ENCODE measurements around the gene C10orf62.

C10orf62 gene, protein sequence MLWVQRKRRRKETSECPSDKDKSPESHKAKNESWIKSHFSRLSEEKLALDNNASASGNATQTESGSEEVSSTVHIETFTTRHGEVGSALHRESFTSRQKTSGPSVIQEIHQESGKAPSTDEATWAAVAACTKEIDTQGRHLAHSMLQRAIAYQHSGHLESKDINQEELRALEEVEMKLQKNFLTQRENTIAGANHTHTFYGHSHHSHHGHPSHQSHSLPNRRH

DNA sequence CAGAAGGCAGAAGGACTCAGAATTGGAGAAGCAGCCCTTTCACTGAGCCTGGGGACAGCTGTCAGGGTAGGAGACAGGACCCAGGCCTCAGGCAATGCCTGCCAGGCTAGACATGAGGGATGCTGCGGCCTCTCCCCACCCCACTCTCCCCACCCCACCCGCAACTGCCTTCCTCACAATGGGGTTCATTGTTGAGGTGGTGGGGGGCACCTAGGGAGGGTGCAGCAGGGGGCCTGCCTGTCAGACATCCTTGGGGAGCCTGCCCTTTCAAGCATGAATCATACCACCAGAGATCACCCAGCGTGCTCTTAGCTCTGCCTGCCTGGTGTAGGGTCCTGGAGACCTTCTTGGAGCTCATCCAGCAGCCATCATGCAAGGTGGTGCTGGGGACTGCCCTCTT is at the start of gene C10orf62:
C10orf62 (plus strand) TSS at position 243 of the 400 bp plus-strand sequence. CDS start 177 bp downstream, outside the sequence.
- Histone ChIP-seq H2AFZ (ENCODE audit: low read depth, low read length) (no peak within 1 kb of the TSS), H3K4me3 (ENCODE audit: low read length) (no peak within 1 kb of the TSS), H3K36me3 (ENCODE audit: insufficient read depth, low read length) (no peaks in the 10 kb centered on the region), H3K27me3 (ENCODE audit: insufficient read depth, low read length) (no peaks in the 10 kb centered on the region), H3K9me3 (ENCODE audit: low read length) (no peaks in the 10 kb centered on the region), H3K4me1 (ENCODE audit: insufficient read depth, low read length) (no peaks in the 10 kb centered on the region)

DNA sequence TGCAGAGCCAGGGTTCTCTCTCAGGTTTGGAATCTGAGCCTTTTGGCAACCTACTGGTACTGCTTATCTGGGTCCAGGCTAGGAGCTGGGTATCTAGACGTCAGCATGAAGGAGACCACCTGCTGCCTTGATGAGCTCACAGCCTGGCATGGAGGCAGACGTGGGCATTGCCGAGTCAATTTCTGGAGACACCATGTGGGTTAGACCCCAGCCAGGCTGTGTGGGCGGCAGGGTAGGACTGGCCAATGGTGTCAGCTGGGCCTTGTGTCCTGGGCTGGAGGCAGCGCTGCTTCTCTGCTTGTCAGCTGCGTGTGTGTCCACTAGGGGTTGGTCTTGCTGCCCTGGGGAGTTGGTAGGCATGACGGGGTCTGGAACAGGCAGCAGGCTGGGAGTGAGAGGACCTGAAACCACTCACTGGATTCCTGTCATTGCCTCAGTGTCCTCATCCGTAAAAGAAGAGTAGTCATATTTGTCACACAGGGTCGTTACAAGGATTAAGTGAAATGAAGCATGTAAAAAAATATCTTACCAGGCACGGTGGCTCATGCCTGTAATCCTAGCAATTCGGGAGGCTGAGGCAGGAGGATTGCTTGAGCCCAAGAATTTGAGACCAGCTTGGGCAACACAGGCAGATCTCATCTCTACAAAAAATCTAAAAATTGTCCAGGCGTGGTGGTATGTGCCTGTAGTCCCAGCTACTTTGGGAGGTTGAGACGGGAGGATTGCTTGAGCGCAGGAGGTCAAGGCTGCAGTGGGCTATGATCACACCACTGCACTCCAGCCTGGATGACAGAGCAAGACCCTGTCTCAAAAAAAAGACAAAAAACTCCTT is 48.6 kb upstream of the C10orf62 start:
- Histone ChIP-seq H3K27me3 (ENCODE audit: insufficient read depth, low read length) (no peaks in the 10 kb centered on the region), H2AFZ (ENCODE audit: low read depth, low read length) (no peak overlapping the region), H3K4me3 (ENCODE audit: low read length) (no peak overlapping the region), H3K36me3 (ENCODE audit: insufficient read depth, low read length) (no peaks in the 10 kb centered on the region), H3K4me1 (ENCODE audit: insufficient read depth, low read length) (peaks cover 16% of the 10 kb centered on the region), H3K9me3 (ENCODE audit: low read length) (no peaks in the 10 kb centered on the region)

DNA sequence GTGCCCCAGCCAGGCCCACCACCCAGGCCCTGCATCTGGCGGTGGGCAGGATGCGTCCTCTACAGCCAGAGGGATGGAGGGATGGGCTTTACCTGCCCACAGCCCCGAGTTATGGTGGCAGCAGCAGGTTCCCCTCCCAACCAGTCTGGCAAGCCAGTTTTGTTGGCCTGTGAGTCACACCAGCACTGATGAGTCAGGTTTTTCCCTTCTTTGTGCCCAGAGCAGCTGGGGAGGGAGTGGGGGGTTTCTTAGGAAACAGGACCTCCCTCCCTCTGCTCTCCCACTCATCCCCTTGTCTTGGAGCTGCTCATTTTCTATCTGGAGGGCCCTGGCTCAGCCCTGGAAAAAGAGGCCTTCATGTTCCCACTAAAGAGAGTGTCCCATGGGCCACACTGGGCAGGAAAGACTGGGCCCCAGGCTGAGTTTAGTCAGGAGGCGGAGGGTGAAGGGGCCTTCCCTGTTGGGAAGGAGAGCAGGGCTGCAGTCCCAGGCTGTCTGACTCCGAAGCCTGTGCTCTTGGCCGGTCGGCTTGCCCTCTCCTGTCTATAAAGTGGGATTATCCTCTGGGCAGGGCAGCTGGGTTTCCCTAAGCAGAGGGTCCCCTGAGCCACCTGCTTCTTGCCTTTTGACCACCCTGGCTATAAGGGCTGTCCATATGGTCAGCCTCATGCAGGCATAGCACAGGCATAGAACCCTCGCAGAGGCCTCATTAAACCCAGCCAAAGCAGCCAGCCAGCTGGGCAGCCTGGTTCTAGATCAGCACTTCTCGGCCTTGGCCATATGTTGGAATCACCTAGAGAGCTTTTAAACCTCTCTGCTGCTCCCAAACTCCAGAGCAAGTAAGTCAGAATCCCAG is 47.1 kb upstream of the C10orf62 start:
- Histone ChIP-seq H3K4me1 (ENCODE audit: insufficient read depth, low read length) (peaks cover 18% of the 10 kb centered on the region), H3K36me3 (ENCODE audit: insufficient read depth, low read length) (no peaks in the 10 kb centered on the region), H3K4me3 (ENCODE audit: low read length) (no peak overlapping the region), H2AFZ (ENCODE audit: low read depth, low read length) (peak overlapping the region; percentile 28), H3K9me3 (ENCODE audit: low read length) (no peaks in the 10 kb centered on the region), H3K27me3 (ENCODE audit: insufficient read depth, low read length) (no peaks in the 10 kb centered on the region)

DNA sequence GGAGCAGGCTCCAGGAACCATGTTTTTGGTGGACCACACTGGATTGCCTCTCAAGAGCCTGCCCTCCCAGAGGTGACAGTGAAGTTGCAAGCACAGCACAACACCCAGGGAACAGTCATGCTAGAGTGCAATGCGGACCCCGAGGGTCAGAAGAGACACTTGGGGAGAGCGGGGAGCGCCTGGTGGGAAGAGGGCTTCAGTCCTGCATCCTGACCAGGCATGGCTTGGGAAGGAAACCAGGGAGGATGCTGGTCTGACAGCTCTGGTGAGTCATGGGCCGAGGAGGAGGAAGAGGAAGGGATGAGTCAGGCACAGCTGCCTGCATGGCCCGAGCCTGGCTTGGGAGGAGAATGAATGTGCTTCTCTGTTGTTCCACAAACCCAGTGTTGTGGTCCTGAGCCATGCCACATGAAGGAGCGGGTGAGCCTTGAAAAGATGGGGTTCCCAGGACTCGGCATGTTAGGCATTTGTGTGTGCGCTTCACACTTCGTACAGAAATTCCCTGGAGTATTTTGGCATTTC is 46.4 kb upstream of the C10orf62 start:
- no peaks in the 10 kb centered on the region for H3K9me3 ChIP-seq (ENCODE audit: low read length)
- no peak overlapping the region for H3K4me3 ChIP-seq (ENCODE audit: low read length)
- H3K4me1 ChIP-seq (ENCODE audit: insufficient read depth, low read length), result peaks cover 23% of the 10 kb centered on the region
- H2AFZ ChIP-seq (ENCODE audit: low read depth, low read length), result no peak overlapping the region
- no peaks in the 10 kb centered on the region for H3K36me3 ChIP-seq (ENCODE audit: insufficient read depth, low read length)
- H3K27me3 ChIP-seq (ENCODE audit: insufficient read depth, low read length), result no peaks in the 10 kb centered on the region

DNA sequence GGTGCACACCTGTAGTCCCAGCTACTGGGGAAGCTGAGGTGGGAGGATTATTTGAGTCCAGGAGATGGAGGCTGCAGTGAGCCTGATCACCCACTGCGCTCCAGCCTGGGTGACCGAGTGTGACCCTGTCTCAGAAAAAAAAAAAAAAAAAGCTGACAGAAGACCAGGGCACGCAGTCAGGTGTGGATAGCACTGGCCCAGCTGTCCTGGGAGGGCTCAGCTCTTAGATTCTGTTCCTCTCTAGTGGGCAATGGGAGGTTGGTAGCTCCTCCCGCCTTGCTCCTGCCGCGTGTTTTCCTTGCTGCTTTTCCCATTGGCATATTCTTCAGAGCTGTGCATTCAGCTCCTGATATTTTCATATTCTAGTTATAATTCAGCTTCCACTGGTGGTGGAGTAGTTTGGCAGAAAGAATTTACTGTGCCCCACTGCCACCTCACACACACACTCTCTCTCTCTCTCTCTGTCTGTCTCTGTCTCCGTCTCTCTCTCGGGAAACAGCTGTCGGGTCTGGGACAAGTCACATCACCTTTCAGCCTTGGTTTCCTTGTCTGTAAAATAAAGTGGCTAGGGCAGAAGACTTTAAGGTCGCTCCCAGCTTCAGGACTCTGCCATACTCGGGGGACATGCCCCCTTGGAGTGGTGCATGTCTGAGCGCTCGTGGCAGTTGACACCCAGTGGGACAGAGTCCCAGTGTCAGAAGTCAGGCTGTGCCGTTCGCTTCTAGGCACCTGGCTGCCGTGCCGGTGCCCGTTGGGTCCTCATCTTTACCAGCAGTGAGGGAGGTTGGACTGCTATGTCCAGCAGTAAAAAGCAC is 42.9 kb upstream of the C10orf62 start:
- H3K9me3 ChIP-seq (ENCODE audit: low read length), result no peaks in the 10 kb centered on the region
- peaks cover 43% of the 10 kb centered on the region for H3K4me1 ChIP-seq (ENCODE audit: insufficient read depth, low read length)
- H3K27me3 ChIP-seq (ENCODE audit: insufficient read depth, low read length), result no peaks in the 10 kb centered on the region
- no peak overlapping the region for H2AFZ ChIP-seq (ENCODE audit: low read depth, low read length)
- no peak overlapping the region for H3K4me3 ChIP-seq (ENCODE audit: low read length)
- no peaks in the 10 kb centered on the region for H3K36me3 ChIP-seq (ENCODE audit: insufficient read depth, low read length)

DNA sequence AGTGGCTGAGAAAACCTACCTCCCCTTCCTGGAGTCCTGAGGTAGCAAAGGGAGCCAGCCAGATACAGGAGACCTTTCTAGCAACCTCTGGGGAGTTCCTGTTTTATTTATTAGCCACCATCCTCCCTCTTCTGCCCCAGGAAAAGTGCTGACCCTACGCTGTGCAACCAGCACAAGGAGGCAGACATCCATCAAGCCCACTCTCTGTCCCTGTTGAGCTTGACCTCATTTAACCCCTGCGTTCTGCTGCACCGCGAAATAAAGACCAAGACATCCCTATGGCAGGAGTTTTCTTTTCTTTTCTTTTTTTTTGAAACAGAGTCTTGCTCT is 42.3 kb upstream of the C10orf62 start:
- Histone ChIP-seq H3K4me1 (ENCODE audit: insufficient read depth, low read length) (peaks cover 38% of the 10 kb centered on the region), H2AFZ (ENCODE audit: low read depth, low read length) (no peak overlapping the region)

DNA sequence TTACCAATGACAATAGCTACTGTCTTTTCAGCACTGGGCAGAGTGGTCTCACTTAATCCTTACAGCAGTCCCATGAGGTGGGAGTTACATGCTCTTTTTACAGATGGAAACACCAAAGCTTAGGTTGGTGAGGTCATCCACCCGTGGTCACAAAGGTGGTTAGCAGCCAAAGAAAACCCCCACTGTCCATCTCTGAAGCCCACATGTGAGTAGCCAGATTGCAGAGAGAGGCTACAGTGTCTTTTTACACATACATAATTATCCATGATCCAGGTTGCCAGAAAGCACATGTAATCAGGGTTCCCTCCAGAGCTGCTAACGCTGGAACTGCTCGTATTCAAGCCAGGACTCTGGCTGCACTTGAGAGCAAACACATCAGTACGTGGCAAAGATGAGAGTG is 41.6 kb upstream of the C10orf62 start:
- no peak overlapping the region for H2AFZ ChIP-seq (ENCODE audit: low read depth, low read length)
- H3K4me1 ChIP-seq (ENCODE audit: insufficient read depth, low read length), result peaks cover 31% of the 10 kb centered on the region
- H3K4me3 ChIP-seq (ENCODE audit: low read length), result no peak overlapping the region
- H3K27me3 ChIP-seq (ENCODE audit: insufficient read depth, low read length), result no peaks in the 10 kb centered on the region
- no peaks in the 10 kb centered on the region for H3K9me3 ChIP-seq (ENCODE audit: low read length)
- H3K36me3 ChIP-seq (ENCODE audit: insufficient read depth, low read length), result no peaks in the 10 kb centered on the region

More for the DNA sequence above, 42.3 kb upstream of the C10orf62 start:
- no peak overlapping the region for H3K4me3 ChIP-seq (ENCODE audit: low read length)
- H3K27me3 ChIP-seq (ENCODE audit: insufficient read depth, low read length), result no peaks in the 10 kb centered on the region
- H3K36me3 ChIP-seq (ENCODE audit: insufficient read depth, low read length), result no peaks in the 10 kb centered on the region
- H3K9me3 ChIP-seq (ENCODE audit: low read length), result no peaks in the 10 kb centered on the region

DNA sequence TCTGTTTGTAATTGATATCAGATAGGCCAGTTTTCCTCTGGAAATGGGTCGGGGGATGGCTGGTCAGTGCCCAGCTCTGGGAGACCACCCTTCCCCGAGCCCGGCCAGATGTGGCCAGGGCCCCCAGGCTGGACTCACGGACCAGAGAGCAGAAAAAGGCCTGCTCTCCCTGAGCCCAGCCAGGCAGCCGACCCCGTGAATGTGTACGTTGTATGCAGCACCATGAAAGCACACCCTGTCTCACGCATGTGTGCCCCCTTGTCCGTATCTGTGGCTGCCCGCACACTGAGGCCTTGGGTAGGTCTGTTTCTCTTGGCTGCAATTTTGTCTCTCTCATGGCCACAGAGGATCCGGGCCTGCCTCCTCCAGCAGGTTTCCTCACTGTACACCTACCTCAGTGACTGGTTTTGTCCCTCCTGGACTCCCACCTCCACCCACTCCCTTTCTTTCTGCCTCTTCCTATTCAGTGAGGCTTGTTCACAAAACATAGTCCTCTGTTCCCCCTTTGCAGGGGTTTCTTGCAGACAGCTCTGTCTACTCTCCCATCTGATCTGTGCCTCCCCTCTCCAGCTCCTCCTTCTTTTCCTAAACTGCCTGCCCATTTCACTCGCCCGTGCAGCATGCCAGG is 40.6 kb upstream of the C10orf62 start:
- H3K4me1 ChIP-seq (ENCODE audit: insufficient read depth, low read length), result peaks cover 33% of the 10 kb centered on the region
- H3K9me3 ChIP-seq (ENCODE audit: low read length), result no peaks in the 10 kb centered on the region
- H3K36me3 ChIP-seq (ENCODE audit: insufficient read depth, low read length), result no peaks in the 10 kb centered on the region
- H3K27me3 ChIP-seq (ENCODE audit: insufficient read depth, low read length), result no peaks in the 10 kb centered on the region
- H2AFZ ChIP-seq (ENCODE audit: low read depth, low read length), result no peak overlapping the region
- no peak overlapping the region for H3K4me3 ChIP-seq (ENCODE audit: low read length)

DNA sequence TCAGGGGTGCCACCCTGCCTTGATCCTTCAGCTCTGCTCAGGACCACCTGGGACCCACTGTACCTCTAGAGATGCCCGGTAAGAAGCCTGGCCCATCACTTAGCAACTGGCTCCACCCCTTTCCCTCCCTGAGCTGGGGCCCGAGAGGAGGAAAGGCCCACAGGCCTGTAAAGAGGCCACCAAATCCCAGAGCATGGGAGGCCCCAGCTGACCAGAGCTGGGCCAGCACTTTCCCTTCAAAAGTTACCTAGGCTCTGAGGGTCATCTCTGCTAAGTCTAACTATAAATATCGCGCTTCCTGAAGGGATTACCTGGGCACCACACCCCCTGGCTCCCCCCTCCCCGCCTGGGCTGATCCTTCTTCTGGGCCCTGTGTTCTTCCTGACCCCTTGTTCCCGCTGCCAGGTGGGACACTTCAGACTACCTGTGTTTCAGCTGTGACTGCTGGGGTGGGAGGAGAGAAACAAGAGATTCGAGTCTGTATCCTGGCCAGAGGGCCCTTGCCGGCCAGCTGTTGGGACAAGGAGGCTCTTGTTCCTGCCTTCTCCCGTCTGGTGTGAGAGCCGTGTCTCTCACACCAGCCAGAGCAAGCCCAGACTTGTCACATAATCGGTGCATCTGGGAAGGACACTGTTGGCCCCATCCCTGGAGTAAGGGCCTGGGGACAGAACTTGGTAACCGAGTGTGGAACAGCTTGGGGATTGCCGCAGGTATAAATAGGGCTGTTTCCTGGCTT is 39.8 kb upstream of the C10orf62 start:
- H2AFZ ChIP-seq (ENCODE audit: low read depth, low read length), result no peak overlapping the region
- H3K27me3 ChIP-seq (ENCODE audit: insufficient read depth, low read length), result no peaks in the 10 kb centered on the region
- peaks cover 34% of the 10 kb centered on the region for H3K4me1 ChIP-seq (ENCODE audit: insufficient read depth, low read length)
- H3K36me3 ChIP-seq (ENCODE audit: insufficient read depth, low read length), result no peaks in the 10 kb centered on the region
- no peak overlapping the region for H3K4me3 ChIP-seq (ENCODE audit: low read length)
- H3K9me3 ChIP-seq (ENCODE audit: low read length), result no peaks in the 10 kb centered on the region

DNA sequence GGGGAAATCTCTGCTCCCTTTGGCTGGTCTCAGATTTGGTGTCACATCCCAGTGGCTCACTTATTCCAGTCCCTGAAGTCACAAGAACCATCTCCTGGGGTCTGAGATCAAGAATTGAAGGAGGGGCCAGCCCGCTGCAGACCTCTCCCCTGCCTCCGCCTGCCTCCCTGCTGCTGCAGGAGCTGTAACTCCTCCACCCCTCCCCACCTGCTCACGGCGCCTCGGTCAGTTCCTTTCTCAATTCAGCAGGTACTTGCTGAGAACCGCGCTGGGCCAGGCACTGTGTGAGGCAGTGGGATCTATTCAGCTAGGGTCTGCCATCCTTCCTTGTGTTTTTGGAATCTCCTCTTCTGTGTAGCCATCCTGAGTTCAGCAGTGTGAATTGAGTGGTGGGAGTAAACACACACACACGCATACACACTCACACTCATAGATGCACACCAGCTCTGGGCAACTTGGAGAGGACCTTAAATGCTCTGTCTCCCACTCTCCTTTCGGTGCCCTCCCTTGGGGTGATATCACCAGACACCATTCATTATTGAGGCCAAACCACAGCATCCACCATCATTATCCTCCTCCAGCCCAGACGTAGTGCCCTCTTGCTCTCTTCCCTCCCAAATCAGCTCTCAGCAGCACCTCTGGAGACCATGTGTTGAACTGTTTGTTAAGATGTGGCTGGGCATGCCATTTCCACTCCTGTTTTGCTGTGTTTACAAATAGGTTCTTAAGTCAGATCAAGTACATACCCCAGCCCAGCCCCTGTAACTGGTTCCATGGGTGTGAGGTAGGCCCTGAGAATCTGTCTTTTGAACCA is 39.0 kb upstream of the C10orf62 start:
- peaks cover 34% of the 10 kb centered on the region for H3K4me1 ChIP-seq (ENCODE audit: insufficient read depth, low read length)
- no peak overlapping the region for H2AFZ ChIP-seq (ENCODE audit: low read depth, low read length)
- no peaks in the 10 kb centered on the region for H3K36me3 ChIP-seq (ENCODE audit: insufficient read depth, low read length)
- H3K9me3 ChIP-seq (ENCODE audit: low read length), result no peaks in the 10 kb centered on the region
- H3K27me3 ChIP-seq (ENCODE audit: insufficient read depth, low read length), result no peaks in the 10 kb centered on the region
- H3K4me3 ChIP-seq (ENCODE audit: low read length), result no peak overlapping the region

DNA sequence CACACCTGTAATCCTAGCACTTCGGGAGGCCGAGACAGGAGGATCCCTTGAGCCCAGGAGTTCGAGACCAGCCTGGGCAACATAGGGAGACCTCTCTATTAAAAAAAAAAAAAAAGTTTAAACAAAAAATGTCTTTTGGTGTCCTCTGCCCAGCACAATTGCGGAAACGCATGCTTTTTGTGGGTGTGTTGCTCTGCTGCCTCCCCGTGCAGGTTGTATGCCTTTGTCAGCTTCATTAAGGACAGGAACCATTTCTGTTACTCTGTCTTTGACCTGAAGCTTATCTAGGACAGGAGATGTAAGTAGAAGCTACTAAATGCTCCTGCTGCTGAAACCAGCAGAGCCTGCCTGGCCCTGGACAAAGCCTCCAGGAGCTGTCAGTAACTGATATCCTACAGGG is 38.2 kb upstream of the C10orf62 start:
- Histone ChIP-seq H3K4me3 (ENCODE audit: low read length) (no peak overlapping the region), H3K9me3 (ENCODE audit: low read length) (no peaks in the 10 kb centered on the region), H3K36me3 (ENCODE audit: insufficient read depth, low read length) (no peaks in the 10 kb centered on the region), H3K27me3 (ENCODE audit: insufficient read depth, low read length) (no peaks in the 10 kb centered on the region), H2AFZ (ENCODE audit: low read depth, low read length) (no peak overlapping the region), H3K4me1 (ENCODE audit: insufficient read depth, low read length) (peaks cover 34% of the 10 kb centered on the region)
